HEK293 (cell line): ENCODE results near the gene RBM46.

Source experiments
- CTCF ChIA-PET: fragments of 350-600 bp; formaldehyde crosslinking; extraction: SDS; loops from one replicate; lab custom pipeline; 2021; ENCODE audit warnings: antibody characterized with exemption; lab: Yijun Ruan, JAX
- POLR2A ChIA-PET: fragments of 300-600 bp; formaldehyde crosslinking; extraction: SDS; loops from one replicate; lab custom pipeline; 2020; ENCODE audit warnings: antibody characterized with exemption, inconsistent platforms; lab: Yijun Ruan, JAX
- H3K27ac ChIP-seq: fragments of 200-500 bp; sonication (Bioruptor generic); 2 replicates; pipeline ENCODE4 v1.5.1; 2014; ENCODE audit warnings: low read depth, low read length, control low read depth, inconsistent platforms; ENCODE audit errors: extremely low read depth
- H3K36me3 ChIP-seq, 2 experiments: fragments of 200-500 bp in 1 of 2; sonication (Bioruptor generic) in 1 of 2; 1 replicate in 1 of 2; 2 replicates in 1 of 2; pipeline ENCODE4 v1.5.1; 2014 to 2017; ENCODE audit warnings: inconsistent platforms in 2 of 2, low read length in 2 of 2; ENCODE audit not compliant: control insufficient read depth in 2 of 2, insufficient read depth in 1 of 2
- H3K4me1 ChIP-seq: fragments of 200-500 bp; sonication (Bioruptor generic); 2 replicates; pipeline ENCODE4 v1.5.1; 2014; ENCODE audit warnings: mild to moderate bottlenecking, low read length, inconsistent platforms; ENCODE audit not compliant: control insufficient read depth, insufficient read depth
- H3K4me3 ChIP-seq: 2 replicates; pipeline ENCODE4 v1.5.1; 2011; ENCODE audit warnings: low read depth, mild to moderate bottlenecking, control low read depth, low read length, moderate library complexity
- H3K9me3 ChIP-seq: fragments of 200-500 bp; sonication (Bioruptor generic); 2 replicates; pipeline ENCODE4 v1.5.1; 2014; ENCODE audit warnings: low read depth, low read length, inconsistent platforms; ENCODE audit not compliant: control insufficient read depth, insufficient read depth
- ATF2 ChIP-seq: fragments of 450-650 bp; formaldehyde crosslinking; IDR thresholded peaks from 2 replicates; pipeline ENCODE4 v1.5.1; 2016; ENCODE audit warnings: missing biosample characterization, missing genetic modification characterization, low read depth
- MZF1 ChIP-seq: fragments of 450-650 bp; formaldehyde crosslinking; IDR thresholded peaks from 2 replicates; pipeline ENCODE4 v1.5.1; 2017; ENCODE audit warnings: missing biosample characterization, missing genetic modification characterization, borderline replicate concordance
- TSHZ1 ChIP-seq: fragments of 450-650 bp; formaldehyde crosslinking; IDR thresholded peaks from 2 replicates; pipeline ENCODE4 v1.5.1; 2016; ENCODE audit warnings: missing biosample characterization, missing genetic modification characterization, borderline replicate concordance
- ZBTB11 ChIP-seq: fragments of 450-650 bp; formaldehyde crosslinking; conservative IDR thresholded peaks from 2 replicates; pipeline ENCODE4 v1.5.1; 2016; ENCODE audit warnings: low read depth, missing biosample characterization, missing genetic modification characterization
- ZBTB8A ChIP-seq: fragments of 450-650 bp; formaldehyde crosslinking; IDR thresholded peaks from 2 replicates; pipeline ENCODE4 v1.5.1; 2016; ENCODE audit warnings: missing biosample characterization, missing genetic modification characterization
- ZIC2 ChIP-seq: fragments of 450-650 bp; formaldehyde crosslinking; IDR thresholded peaks from 2 replicates; pipeline ENCODE4 v1.5.1; 2016; ENCODE audit warnings: missing biosample characterization, missing genetic modification characterization
- ZNF114 ChIP-seq: fragments of 450-650 bp; formaldehyde crosslinking; IDR thresholded peaks from 2 replicates; pipeline ENCODE4 v1.5.0; 2017; ENCODE audit warnings: missing biosample characterization, missing genetic modification characterization
- ZNF148 ChIP-seq: fragments of 450-650 bp; formaldehyde crosslinking; IDR thresholded peaks from 2 replicates; pipeline ENCODE4 v1.5.0; 2017; ENCODE audit warnings: missing biosample characterization, missing genetic modification characterization, borderline replicate concordance
- ZNF214 ChIP-seq: fragments of 450-650 bp; formaldehyde crosslinking; IDR thresholded peaks from 2 replicates; pipeline ENCODE4 v1.5.1; 2017; ENCODE audit warnings: missing biosample characterization, mild to moderate bottlenecking, missing genetic modification characterization, borderline replicate concordance
- ZNF26 ChIP-seq: fragments of 450-650 bp; formaldehyde crosslinking; IDR thresholded peaks from 2 replicates; pipeline ENCODE4 v1.5.1; 2016; ENCODE audit warnings: missing biosample characterization, missing genetic modification characterization
- ZNF280C ChIP-seq: fragments of 450-650 bp; formaldehyde crosslinking; IDR thresholded peaks from 2 replicates; pipeline ENCODE4 v1.5.1; 2016; ENCODE audit warnings: missing biosample characterization, missing genetic modification characterization
- ZNF280D ChIP-seq: fragments of 450-650 bp; formaldehyde crosslinking; IDR thresholded peaks from 2 replicates; pipeline ENCODE4 v1.5.1; 2016; ENCODE audit warnings: missing biosample characterization, missing genetic modification characterization
- ZNF350 ChIP-seq: fragments of 450-650 bp; formaldehyde crosslinking; IDR thresholded peaks from 2 replicates; pipeline ENCODE4 v1.5.0; 2017; ENCODE audit warnings: missing biosample characterization, mild to moderate bottlenecking, missing genetic modification characterization
- ZNF404 ChIP-seq: fragments of 450-650 bp; formaldehyde crosslinking; IDR thresholded peaks from 2 replicates; pipeline ENCODE4 v1.5.1; 2017; ENCODE audit warnings: missing biosample characterization, missing genetic modification characterization
- ZNF529 ChIP-seq: fragments of 450-650 bp; formaldehyde crosslinking; IDR thresholded peaks from 2 replicates; pipeline ENCODE4 v1.5.1; 2017; ENCODE audit warnings: missing genetic modification characterization, missing biosample characterization; ENCODE audit not compliant: insufficient replicate concordance
- ZNF549 ChIP-seq: fragments of 450-650 bp; IDR thresholded peaks from 2 replicates; pipeline ENCODE4 v1.5.1; 2018; ENCODE audit warnings: missing biosample characterization, missing genetic modification characterization, mild to moderate bottlenecking, inconsistent platforms, moderate library complexity
- ZNF664 ChIP-seq: fragments of 450-650 bp; formaldehyde crosslinking; IDR thresholded peaks from 2 replicates; pipeline ENCODE4 v1.5.1; 2016; ENCODE audit warnings: missing biosample characterization, missing genetic modification characterization
- ZNF843 ChIP-seq: fragments of 450-650 bp; formaldehyde crosslinking; IDR thresholded peaks from 2 replicates; pipeline ENCODE4 v1.5.1; 2016; ENCODE audit warnings: missing biosample characterization, missing genetic modification characterization

Gene RBM46

GRCh38 chr4:154869301-154869700 lies 88.2 kb downstream of the RBM46 start (continued):
- no peak for TF ChIP-seq ZNF843
- TF ChIP-seq MZF1 (tag by site-specific recombination): no peak
- TF ChIP-seq ZBTB11: no peak

- H3K4me1 ChIP-seq: no peaks in the 10 kb centered on the region
- no peaks in the 10 kb centered on the region for H3K36me3 ChIP-seq
- TF ChIP-seq ZNF214 (no peak), ZNF404 (tag by site-specific recombination) (no peak), ZNF350 (tag by site-specific recombination) (no peak), ZNF549 (tag by site-specific recombination) (no peak), TSHZ1 (tag by site-specific recombination) (no peak), ZBTB8A (no peak), ZNF114 (no peak), ZNF280C (tag by site-specific recombination) (no peak), ZNF26 (no peak), ZIC2 (no peak), ZNF148 (tag by site-specific recombination) (no peak), ZNF529 (tag by site-specific recombination) (no peak), ATF2 (no peak), ZNF280D (tag by site-specific recombination) (no peak), ZNF664 (tag by site-specific recombination) (no peak)
- POLR2A ChIA-PET: no interaction called here
- H3K27ac ChIP-seq: no peak overlapping the region
- no peaks in the 10 kb centered on the region for H3K9me3 ChIP-seq
- CTCF ChIA-PET: interaction anchor here (0.9 to 1.3 kb wide), 2 partner anchors 16 to 154 kb away, joined by 4 read pairs; no protein-coding TSS in a partner anchor
- no peak overlapping the region for H3K4me3 ChIP-seq
Measured at GRCh38 chr4:154872198-154872597, 91.1 kb downstream of the RBM46 start.
